WERI-Rb-1 (cell line): ENCODE data around the gene TPD52L2.
A peak's percentile ranks its signal among the peaks of the same experiment; 100 is the strongest.

Experiments
- DNase-seq: peaks from one replicate; pipeline ENCODE4 v3.0.0-alpha.2; 2020
- H3K27ac ChIP-seq: fragments of 250-450 bp; sonication (Bioruptor Pico); 2 replicates; pipeline ENCODE4 v1.5.1; 2020; ENCODE audit warnings: mild to moderate bottlenecking, moderate library complexity
- H3K27me3 ChIP-seq: fragments of 250-450 bp; sonication (Bioruptor Pico); 2 replicates; pipeline ENCODE4 v1.5.1; 2021; ENCODE audit warnings: mild to moderate bottlenecking, low read depth, moderate library complexity; ENCODE audit not compliant: insufficient read depth, severe bottlenecking
- H3K36me3 ChIP-seq: fragments of 250-450 bp; sonication (Bioruptor Pico); 2 replicates; pipeline ENCODE4 v1.5.1; 2020; ENCODE audit warnings: mild to moderate bottlenecking, moderate library complexity
- H3K4me3 ChIP-seq: 2 replicates; pipeline ENCODE4 v1.5.1; 2011; ENCODE audit warnings: low read depth, mild to moderate bottlenecking, control low read depth, low read length
- H3K9me3 ChIP-seq: fragments of 250-450 bp; sonication (Bioruptor Pico); 2 replicates; pipeline ENCODE4 v1.5.1; 2021; ENCODE audit warnings: mild to moderate bottlenecking, moderate library complexity; ENCODE audit not compliant: severe bottlenecking
- CTCF ChIP-seq: IDR thresholded peaks from 2 replicates; pipeline ENCODE4 v1.5.1; 2011; ENCODE audit warnings: low read depth, mild to moderate bottlenecking, control low read depth, inconsistent platforms, low read length

Gene TPD52L2

GRCh38 chr20:63828951-63829350, 36.1 kb upstream of the TPD52L2 start:
- H3K27me3 ChIP-seq, result no peaks in the 10 kb centered on the region
- TF ChIP-seq CTCF, result no peak
- DNase-seq, result no peak
- no peak overlapping the region for H3K4me3 ChIP-seq
- H3K36me3 ChIP-seq, result no peaks in the 10 kb centered on the region
- H3K9me3 ChIP-seq, result no peaks in the 10 kb centered on the region
- no peak overlapping the region for H3K27ac ChIP-seq

- no peak for TF ChIP-seq CTCF
- Histone ChIP-seq H3K4me3 (peak overlapping the region; percentile 58), H3K36me3 (no peaks in the 10 kb centered on the region), H3K27ac (no peak overlapping the region), H3K9me3 (no peaks in the 10 kb centered on the region), H3K27me3 (no peaks in the 10 kb centered on the region)
- no peak for DNase-seq
These were observed 35.5 kb upstream of the TPD52L2 start for GRCh38 chr20:63829603-63829944.

GRCh38 chr20:63829945-63830835, 34.9 kb upstream of the TPD52L2 start:
- TF ChIP-seq CTCF, result no peak
- no peaks in the 10 kb centered on the region for H3K36me3 ChIP-seq
- H3K4me3 ChIP-seq, result peak overlapping the region; percentile 58
- no peak overlapping the region; the same call in 1 of the 2 replicates for H3K27ac ChIP-seq
- no peaks in the 10 kb centered on the region for H3K27me3 ChIP-seq
- no peaks in the 10 kb centered on the region for H3K9me3 ChIP-seq
- DNase-seq, result no peak

- H3K27me3 ChIP-seq, result no peaks in the 10 kb centered on the region
- no peak within 1 kb of the TSS; the same call in 1 of the 2 replicates for H3K27ac ChIP-seq
- no peak for TF ChIP-seq CTCF
- H3K36me3 ChIP-seq, result no peaks in the 10 kb centered on the region
- DNase-seq, result no peak
- H3K9me3 ChIP-seq, result no peaks in the 10 kb centered on the region
- H3K4me3 ChIP-seq, result peak within 1 kb of the TSS; percentile 58
These were observed 34.1 kb upstream of the TPD52L2 start, which contains the start of gene ZBTB46 for GRCh38 chr20:63830841-63831588. Gene ZBTB46, minus strand, starts transcription at chr20:63831264. Its CDS starts 40,507 bp downstream, at chr20:63790757.

- Histone ChIP-seq H3K4me3 (no peak overlapping the region), H3K27ac (no peak overlapping the region), H3K36me3 (no peaks in the 10 kb centered on the region), H3K9me3 (no peaks in the 10 kb centered on the region), H3K27me3 (no peaks in the 10 kb centered on the region)
- TF ChIP-seq CTCF, result no peak
- DNase-seq, result no peak
These were observed 33.5 kb upstream of the TPD52L2 start for GRCh38 chr20:63831646-63831992.
